Superior temporal gyrus (tissue), 1 donor: ENCODE data around the gene LMBRD1.
"Not testable (repeated sequence)": the region's sequence is repeated elsewhere in the genome, so short reads cannot be mapped to it uniquely, and the experiment has no call there.

Source experiments
- DNase-seq: peaks from one replicate; pipeline ENCODE4 v3.0.0-alpha.2; 2016; ENCODE audit errors: extremely low spot score

The LMBRD1 gene

GRCh38 chr6:69798796-69799195 is 2.0 kb upstream of the LMBRD1 start:
- not testable (repeated sequence) for DNase-seq

GRCh38 chr6:69796073-69796641 is 653 bp downstream of the LMBRD1 start:
- peak; percentile 73 for DNase-seq

GRCh38 chr6:69795469-69796072 is 1.2 kb downstream of the LMBRD1 start:
- DNase-seq, result peak; percentile 61

GRCh38 chr6:69792292-69792691 is 4.5 kb downstream of the LMBRD1 start:
- peak; percentile 44 for DNase-seq

- DNase-seq, result no peak
These were observed 5.7 kb downstream of the LMBRD1 start for GRCh38 chr6:69791065-69791471.

GRCh38 chr6:69790629-69791028 is 6.2 kb downstream of the LMBRD1 start:
- no peak for DNase-seq

- no peak for DNase-seq
These were observed 7.2 kb downstream of the LMBRD1 start for GRCh38 chr6:69789578-69789977.

GRCh38 chr6:69787436-69787835 is 9.4 kb downstream of the LMBRD1 start:
- not testable (repeated sequence) for DNase-seq

- no peak for DNase-seq
These were observed 11.1 kb downstream of the LMBRD1 start for GRCh38 chr6:69785697-69786096.

GRCh38 chr6:69784595-69785377 is 12.0 kb downstream of the LMBRD1 start:
- no peak for DNase-seq

- DNase-seq, result no peak
These were observed 13.7 kb downstream of the LMBRD1 start for GRCh38 chr6:69783108-69783507.

GRCh38 chr6:69780585-69781178 is 16.1 kb downstream of the LMBRD1 start:
- no peak for DNase-seq

GRCh38 chr6:69775941-69776340 is 20.9 kb downstream of the LMBRD1 start:
- no peak for DNase-seq

- no peak for DNase-seq
These were observed 21.3 kb downstream of the LMBRD1 start for GRCh38 chr6:69775585-69775849.

GRCh38 chr6:69774740-69775584 is 21.8 kb downstream of the LMBRD1 start:
- no peak for DNase-seq

- no peak for DNase-seq
These were observed 25.5 kb downstream of the LMBRD1 start for GRCh38 chr6:69771158-69771906.

- no peak for DNase-seq
These were observed 28.1 kb downstream of the LMBRD1 start for GRCh38 chr6:69768664-69769063.

- DNase-seq, result no peak
These were observed 33.0 kb downstream of the LMBRD1 start for GRCh38 chr6:69763763-69764162.

GRCh38 chr6:69761853-69762252 is 35.0 kb downstream of the LMBRD1 start:
- no peak for DNase-seq

GRCh38 chr6:69758214-69758613 is 38.6 kb downstream of the LMBRD1 start:
- no peak for DNase-seq

GRCh38 chr6:69756907-69757306 is 39.9 kb downstream of the LMBRD1 start:
- no peak for DNase-seq
